HT-29 (cell line): ENCODE results near the gene MTMR1. TPM values are rescaled to one million over a fixed set of nuclear protein-coding genes. Genes with fewer than 3 reads are reported as not detected.

Source experiments
- DNase-seq: peaks from one replicate; pipeline ENCODE4 v3.0.0-alpha.2; 2015; ENCODE audit warnings: low spot score
- total RNA-seq: library from RNA; depleted of rRNA; stranded (reverse); fragments of >200 nt; shearing (Covaris generic); gene quantifications from 2 replicates; pipeline ENCODE4 v1.2.3, GENCODE V29; 2014; rRNA removed

MTMR1 gene
- 17.6 and 22.7 TPM in 2 replicates for total RNA-seq

GRCh38 chrX:150692831-150693724, at the start of gene MTMR1:
Gene MTMR1 (plus strand): TSS chrX:150693396. CDS start chrX:150693531, 135 bp downstream.
- DNase-seq: peak; percentile 43

- no peak for DNase-seq
Measured at GRCh38 chrX:150643958-150644357, 49.2 kb upstream of the MTMR1 start.

GRCh38 chrX:150644422-150644821, 48.8 kb upstream of the MTMR1 start:
- no peak for DNase-seq

GRCh38 chrX:150647331-150647730, 45.9 kb upstream of the MTMR1 start:
- DNase-seq: no peak

- DNase-seq: no peak
Measured at GRCh38 chrX:150648296-150648940, 44.8 kb upstream of the MTMR1 start.

- DNase-seq: no peak
Measured at GRCh38 chrX:150649096-150649870, 43.9 kb upstream of the MTMR1 start.

- DNase-seq: no peak
Measured at GRCh38 chrX:150651906-150652305, 41.3 kb upstream of the MTMR1 start.

- no peak for DNase-seq
Measured at GRCh38 chrX:150655788-150656187, 37.4 kb upstream of the MTMR1 start.

- DNase-seq: no peak
Measured at GRCh38 chrX:150663073-150663472, 30.1 kb upstream of the MTMR1 start.

- DNase-seq: no peak
Measured at GRCh38 chrX:150664290-150664689, 28.9 kb upstream of the MTMR1 start.

- DNase-seq: no peak
Measured at GRCh38 chrX:150676221-150676620, 17.0 kb upstream of the MTMR1 start.

GRCh38 chrX:150680974-150681373, 12.2 kb upstream of the MTMR1 start:
- peak; percentile 49 for DNase-seq

GRCh38 chrX:150683112-150683511, 10.1 kb upstream of the MTMR1 start:
- DNase-seq: no peak

GRCh38 chrX:150683536-150684146, 9.6 kb upstream of the MTMR1 start:
- peak; percentile 81 for DNase-seq

- DNase-seq: peak; percentile 34
Measured at GRCh38 chrX:150688911-150689451, 4.2 kb upstream of the MTMR1 start.

- DNase-seq: no peak
Measured at GRCh38 chrX:150690126-150690525, 3.1 kb upstream of the MTMR1 start.

GRCh38 chrX:150692296-150692695, 900 bp upstream of the MTMR1 start:
- DNase-seq: no peak

GRCh38 chrX:150693725-150694574, 754 bp downstream of the MTMR1 start:
- peak; percentile 80 for DNase-seq

GRCh38 chrX:150694738-150695410, 1.7 kb downstream of the MTMR1 start:
- no peak for DNase-seq

GRCh38 chrX:150696331-150696730, 3.1 kb downstream of the MTMR1 start:
- DNase-seq: no peak
